PC-3 (cell line): Measurements from ENCODE around the gene CAPN12. TPM values are rescaled to one million over a fixed set of nuclear protein-coding genes. Genes with fewer than 3 reads are reported as not detected.

Experiments
- ATAC-seq: fragments of 200-7000 bp; cut with Tn5 transposase; 2 replicates; pipeline ENCODE4 v1.9.1; 2020; ENCODE audit warnings: mild to moderate bottlenecking, moderate library complexity
- BruUV-seq: library from RNA; stranded (reverse); fragments of 400-500 nt; replicated peaks from 2 replicates; lab custom pipeline; 2021; lab: Mats Ljungman, UMichigan
- CTCF ChIA-PET: fragments of 300-600 bp; sonication (Branson Sonifier 250); formaldehyde crosslinking; loops from one replicate; lab custom pipeline; 2022; ENCODE audit warnings: antibody characterized with exemption; lab: Charles Lee
- POLR2A ChIA-PET: fragments of 300-600 bp; sonication (Branson Sonifier 250); formaldehyde crosslinking; loops from one replicate; lab custom pipeline; 2022; ENCODE audit warnings: antibody characterized with exemption; ENCODE audit not compliant: unreplicated experiment; lab: Charles Lee
- DNase-seq: peaks from one replicate; pipeline ENCODE4 v3.0.0-alpha.2; 2015
- H2AFZ ChIP-seq: fragments of 300-600 bp; sonication (generic); 2 replicates; pipeline ENCODE4 v1.6.0; 2016; ENCODE audit warnings: antibody characterized with exemption, low read length
- H3F3A ChIP-seq: fragments of 300-600 bp; sonication (generic); one replicate; pipeline ENCODE4 v1.6.0; 2017; ENCODE audit warnings: antibody characterized with exemption, low read length, control low read depth, mild to moderate bottlenecking; ENCODE audit not compliant: unreplicated experiment
- H3K27ac ChIP-seq: fragments of 300-600 bp; sonication (generic); 2 replicates; pipeline ENCODE4 v1.5.1; 2016; ENCODE audit warnings: mild to moderate bottlenecking, low read length
- H3K27me3 ChIP-seq: fragments of 300-600 bp; sonication (generic); 2 replicates; pipeline ENCODE4 v1.6.1; 2016; ENCODE audit warnings: low read length, mixed read lengths
- H3K36me3 ChIP-seq: fragments of 300-600 bp; sonication (generic); 2 replicates; pipeline ENCODE4 v1.6.1; 2016; ENCODE audit warnings: low read depth, mixed run types, low read length, mixed read lengths
- H3K4me1 ChIP-seq: fragments of 300-600 bp; sonication (generic); 2 replicates; pipeline ENCODE4 v1.5.1; 2016; ENCODE audit warnings: low read length; ENCODE audit not compliant: insufficient read depth
- H3K4me2 ChIP-seq: fragments of 300-600 bp; sonication (generic); 2 replicates; pipeline ENCODE4 v1.6.0; 2016; ENCODE audit warnings: low read length
- H3K4me3 ChIP-seq: fragments of 300-600 bp; sonication (generic); 2 replicates; pipeline ENCODE4 v1.5.1; 2016; ENCODE audit warnings: mild to moderate bottlenecking, low read length, mixed read lengths
- H3K79me2 ChIP-seq: fragments of 300-600 bp; sonication (generic); 2 replicates; pipeline ENCODE4 v1.6.1; 2017; ENCODE audit warnings: low read length, mixed read lengths
- H3K9ac ChIP-seq: fragments of 300-600 bp; sonication (generic); 2 replicates; pipeline ENCODE4 v1.6.0; 2016; ENCODE audit warnings: mild to moderate bottlenecking, low read length
- H3K9me2 ChIP-seq: fragments of 300-600 bp; sonication (generic); replicated peaks from 2 replicates; pipeline ENCODE4 v1.6.1; 2016; ENCODE audit warnings: mixed run types, low read length, mixed read lengths
- H3K9me3 ChIP-seq: fragments of 300-600 bp; sonication (generic); 2 replicates; pipeline ENCODE4 v1.6.1; 2016; ENCODE audit warnings: low read length, mixed read lengths
- H4K20me1 ChIP-seq: fragments of 300-600 bp; sonication (generic); 2 replicates; pipeline ENCODE4 v1.6.1; 2016; ENCODE audit warnings: low read length, mixed read lengths
- EZH2 ChIP-seq: fragments of 300-600 bp; sonication (generic); IDR thresholded peaks from one replicate; pipeline ENCODE4 v1.6.1; 2017; ENCODE audit warnings: antibody characterized with exemption, mild to moderate bottlenecking, low read length; ENCODE audit not compliant: unreplicated experiment
- EZH2phosphoT487 ChIP-seq: fragments of 300-600 bp; sonication (generic); IDR thresholded peaks from 2 replicates; pipeline ENCODE4 v1.6.1; 2018; ENCODE audit warnings: mild to moderate bottlenecking, antibody characterized with exemption, low read length, borderline replicate concordance
- intact Hi-C: fragments of 100-400 bp; cut with micrococcal nuclease; formaldehyde crosslinking; loops from 2 replicates; pipeline ENCODE4 v1.9.0; 2023
- total RNA-seq: library from RNA; depleted of rRNA; stranded (reverse); fragments of >200 nt; gene quantifications from 2 replicates; pipeline ENCODE4 v1.2.3, GENCODE V29; 2014
- TF ChIP-seq, protein P1 (sequence below): fragments of 300-600 bp; sonication (generic); conservative IDR thresholded peaks from 2 replicates; pipeline ENCODE4 v1.5.1; 2017; ENCODE audit warnings: antibody characterized with exemption, low read depth, mild to moderate bottlenecking, low read length

The CAPN12 gene
- total RNA-seq, 1 experiment from 2014 or later: 3.8 TPM

- Histone ChIP-seq H3K9me3 (no peaks in the 10 kb centered on the region), H4K20me1 (no peaks in the 10 kb centered on the region), H3K9ac (no peak overlapping the region), H3K27ac (no peak overlapping the region), H2AFZ (no peak overlapping the region), H3K4me3 (no peak overlapping the region), H3K79me2 (peaks cover 100% of the 10 kb centered on the region), H3F3A (no peaks in the 10 kb centered on the region), H3K4me1 (peaks cover 15% of the 10 kb centered on the region), H3K27me3 (no peaks in the 10 kb centered on the region), H3K36me3 (peaks cover 61% of the 10 kb centered on the region), H3K4me2 (no peak overlapping the region), H3K9me2 (no peaks in the 10 kb centered on the region)
- ChIA-PET POLR2A (no interaction called here), CTCF (no interaction called here)
- intact Hi-C loops: no loop called here
- no peak for DNase-seq
- ATAC-seq: no peak
- TF ChIP-seq EZH2: no peak
- TF ChIP-seq, protein P1, sequence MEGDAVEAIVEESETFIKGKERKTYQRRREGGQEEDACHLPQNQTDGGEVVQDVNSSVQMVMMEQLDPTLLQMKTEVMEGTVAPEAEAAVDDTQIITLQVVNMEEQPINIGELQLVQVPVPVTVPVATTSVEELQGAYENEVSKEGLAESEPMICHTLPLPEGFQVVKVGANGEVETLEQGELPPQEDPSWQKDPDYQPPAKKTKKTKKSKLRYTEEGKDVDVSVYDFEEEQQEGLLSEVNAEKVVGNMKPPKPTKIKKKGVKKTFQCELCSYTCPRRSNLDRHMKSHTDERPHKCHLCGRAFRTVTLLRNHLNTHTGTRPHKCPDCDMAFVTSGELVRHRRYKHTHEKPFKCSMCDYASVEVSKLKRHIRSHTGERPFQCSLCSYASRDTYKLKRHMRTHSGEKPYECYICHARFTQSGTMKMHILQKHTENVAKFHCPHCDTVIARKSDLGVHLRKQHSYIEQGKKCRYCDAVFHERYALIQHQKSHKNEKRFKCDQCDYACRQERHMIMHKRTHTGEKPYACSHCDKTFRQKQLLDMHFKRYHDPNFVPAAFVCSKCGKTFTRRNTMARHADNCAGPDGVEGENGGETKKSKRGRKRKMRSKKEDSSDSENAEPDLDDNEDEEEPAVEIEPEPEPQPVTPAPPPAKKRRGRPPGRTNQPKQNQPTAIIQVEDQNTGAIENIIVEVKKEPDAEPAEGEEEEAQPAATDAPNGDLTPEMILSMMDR: no peak
- no peak for TF ChIP-seq EZH2phosphoT487
- BruUV-seq: no TSS peak
Measured at GRCh38 chr19:38699027-38699346, 45.3 kb downstream of the CAPN12 start.

- TF ChIP-seq EZH2phosphoT487: no peak
- TF ChIP-seq, protein P1: no peak
- TF ChIP-seq EZH2: no peak
- ChIA-PET CTCF (no interaction called here), POLR2A (no interaction called here)
- Histone ChIP-seq H3F3A (peaks cover 3% of the 10 kb centered on the region), H4K20me1 (no peaks in the 10 kb centered on the region), H3K79me2 (peaks cover 98% of the 10 kb centered on the region), H3K27me3 (no peaks in the 10 kb centered on the region), H3K36me3 (peaks cover 56% of the 10 kb centered on the region), H3K27ac (no peak overlapping the region), H2AFZ (no peak overlapping the region), H3K9me3 (no peaks in the 10 kb centered on the region), H3K4me2 (no peak overlapping the region), H3K9ac (no peak overlapping the region), H3K4me1 (peaks cover 20% of the 10 kb centered on the region), H3K4me3 (no peak overlapping the region), H3K9me2 (no peaks in the 10 kb centered on the region)
- intact Hi-C loops: no loop called here
- DNase-seq: no peak
- no TSS peak for BruUV-seq
- ATAC-seq: no peak
Measured at GRCh38 chr19:38698225-38699026, 45.8 kb downstream of the CAPN12 start.

GRCh38 chr19:38697641-38698071 is 46.6 kb downstream of the CAPN12 start:
- BruUV-seq: no TSS peak
- Histone ChIP-seq H3K9me3 (no peaks in the 10 kb centered on the region), H4K20me1 (no peaks in the 10 kb centered on the region), H3K4me3 (no peak overlapping the region), H3K9me2 (no peaks in the 10 kb centered on the region), H3K79me2 (peaks cover 97% of the 10 kb centered on the region), H3K9ac (no peak overlapping the region), H3K27me3 (no peaks in the 10 kb centered on the region), H3K4me1 (peaks cover 28% of the 10 kb centered on the region), H3F3A (peaks cover 8% of the 10 kb centered on the region), H2AFZ (no peak overlapping the region), H3K27ac (peak overlapping the region; percentile 23), H3K36me3 (peaks cover 54% of the 10 kb centered on the region), H3K4me2 (no peak overlapping the region)
- DNase-seq (no peak), ATAC-seq (no peak)
- CTCF ChIA-PET: no interaction called here
- POLR2A ChIA-PET: no interaction called here
- TF ChIP-seq, protein P1: no peak
- TF ChIP-seq EZH2phosphoT487: no peak
- no peak for TF ChIP-seq EZH2
- intact Hi-C loops: no loop called here
